Cerebellar cortex (tissue), 1 donor: ENCODE results near the gene PKIG.

Experiments used
- DNase-seq: peaks from one replicate; pipeline ENCODE4 v3.0.0-alpha.2; 2015; ENCODE audit warnings: low spot score

Gene PKIG

DNA sequence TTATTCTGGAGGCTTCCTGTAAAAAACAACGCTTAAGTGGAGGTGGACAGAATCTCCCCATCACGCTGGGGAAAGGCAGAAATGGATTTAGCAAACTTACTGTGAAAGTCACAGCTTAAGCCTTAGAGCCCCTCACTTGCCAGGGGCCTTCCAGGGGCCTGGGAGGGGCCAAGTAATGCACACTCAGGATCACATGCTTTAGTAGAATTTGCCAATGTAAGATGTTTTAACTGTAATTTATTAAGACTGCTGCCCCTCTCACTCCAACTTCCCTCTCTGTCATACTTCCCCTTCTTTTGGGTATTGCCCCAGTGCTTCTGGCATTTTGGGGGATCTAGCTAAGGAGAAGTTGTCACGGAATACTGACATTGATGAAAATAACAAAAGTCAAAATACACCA, 81.8 kb downstream of the PKIG start:
- no peak for DNase-seq

DNA sequence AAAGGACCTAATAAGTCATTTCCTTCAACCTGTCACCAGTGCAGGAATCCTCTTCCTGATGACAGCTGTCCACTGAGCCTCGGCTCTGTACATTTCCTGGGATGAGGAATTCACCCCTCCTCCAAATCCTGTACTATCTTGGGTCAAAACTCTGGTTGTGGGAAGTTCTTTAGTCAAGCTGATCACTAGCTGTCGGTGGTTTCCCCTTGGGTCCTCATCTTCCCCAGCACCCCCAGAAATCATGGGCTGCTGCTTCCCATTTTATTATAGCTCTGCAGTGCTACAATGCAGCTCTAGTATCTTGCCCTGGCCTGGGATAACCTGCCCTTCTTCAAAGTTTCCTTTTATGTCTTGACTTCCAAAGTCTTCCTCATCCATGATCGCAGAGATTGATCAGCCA, 83.7 kb downstream of the PKIG start:
- DNase-seq, result no peak
